H9 (cell line): ENCODE measurements around the gene GJB6. TPM values are rescaled to one million over a fixed set of nuclear protein-coding genes. Genes with fewer than 3 reads are reported as not detected.

Experiments used
- DNase-seq: peaks from one replicate; pipeline ENCODE4 v3.0.0-alpha.2; 2017
- H2AFZ ChIP-seq: one replicate; pipeline ENCODE4 v1.6.1; 2013; ENCODE audit warnings: mild to moderate bottlenecking, low read length, control low read depth, moderate library complexity
- H2AK5ac ChIP-seq: 2 replicates; pipeline ENCODE4 v1.6.1; 2013; ENCODE audit warnings: low read length, control low read depth, mixed read lengths; ENCODE audit not compliant: insufficient read length
- H2BK120ac ChIP-seq: one replicate; pipeline ENCODE4 v1.6.1; 2013; ENCODE audit warnings: low read depth, mild to moderate bottlenecking, low read length, control low read depth, inconsistent platforms; ENCODE audit not compliant: poor library complexity, severe bottlenecking
- H2BK12ac ChIP-seq: 2 replicates; pipeline ENCODE4 v1.6.1; 2013; ENCODE audit warnings: low read length, control low read depth, mixed read lengths, low read depth; ENCODE audit not compliant: insufficient read length
- H2BK15ac ChIP-seq: 2 replicates; pipeline ENCODE4 v1.6.1; 2013; ENCODE audit warnings: low read depth, low read length, control low read depth
- H2BK20ac ChIP-seq: one replicate; pipeline ENCODE4 v1.6.1; 2013; ENCODE audit warnings: low read depth, mild to moderate bottlenecking, low read length, control low read depth, inconsistent platforms; ENCODE audit not compliant: poor library complexity, severe bottlenecking
- H2BK5ac ChIP-seq: 2 replicates; pipeline ENCODE4 v1.6.1; 2013; ENCODE audit warnings: low read length, control low read depth, mixed read lengths; ENCODE audit not compliant: insufficient read length
- H3K14ac ChIP-seq: 2 replicates; pipeline ENCODE4 v1.6.1; 2013; ENCODE audit warnings: low read length, control low read depth; ENCODE audit not compliant: insufficient read depth
- H3K18ac ChIP-seq: 2 replicates; pipeline ENCODE4 v1.6.1; 2013; ENCODE audit warnings: low read depth, mild to moderate bottlenecking, mixed read lengths, low read length, control low read depth; ENCODE audit not compliant: insufficient read length
- H3K23ac ChIP-seq: 2 replicates; pipeline ENCODE4 v1.6.1; 2013; ENCODE audit warnings: low read length, control low read depth, mixed read lengths, low read depth; ENCODE audit not compliant: insufficient read length
- H3K23me2 ChIP-seq: 2 replicates; pipeline ENCODE4 v1.6.1; 2013; ENCODE audit warnings: low read depth, mild to moderate bottlenecking, mixed read lengths, low read length, control low read depth; ENCODE audit not compliant: insufficient read length, poor library complexity, severe bottlenecking
- H3K27ac ChIP-seq: 2 replicates; pipeline ENCODE4 v1.5.1; 2013; ENCODE audit warnings: low read length, control low read depth, mixed read lengths, low read depth; ENCODE audit not compliant: insufficient read length
- H3K27me3 ChIP-seq: 2 replicates; pipeline ENCODE4 v1.6.1; 2013; ENCODE audit warnings: low read length, control low read depth, inconsistent platforms; ENCODE audit not compliant: insufficient read depth
- H3K4ac ChIP-seq: 2 replicates; pipeline ENCODE4 v1.6.1; 2013; ENCODE audit warnings: low read depth, mild to moderate bottlenecking, control low read depth, inconsistent platforms, low read length, moderate library complexity
- H3K4me1 ChIP-seq: 2 replicates; pipeline ENCODE4 v1.6.1; 2013; ENCODE audit warnings: low read length, control low read depth, inconsistent platforms; ENCODE audit not compliant: insufficient read depth
- H3K4me2 ChIP-seq: 2 replicates; pipeline ENCODE4 v1.6.1; 2013; ENCODE audit warnings: low read length, control low read depth, mixed read lengths; ENCODE audit not compliant: insufficient read length, insufficient read depth
- H3K56ac ChIP-seq: 2 replicates; pipeline ENCODE4 v1.6.1; 2013; ENCODE audit warnings: low read depth, mild to moderate bottlenecking, mixed read lengths, low read length, control low read depth; ENCODE audit not compliant: insufficient read length
- H3K79me1 ChIP-seq: 2 replicates; pipeline ENCODE4 v1.6.1; 2013; ENCODE audit warnings: low read depth, mild to moderate bottlenecking, moderate library complexity, low read length, control low read depth, inconsistent platforms; ENCODE audit not compliant: insufficient read depth, poor library complexity, severe bottlenecking
- H3K79me2 ChIP-seq: 2 replicates; pipeline ENCODE4 v1.6.1; 2013; ENCODE audit warnings: low read length, control low read depth, inconsistent platforms; ENCODE audit not compliant: insufficient read depth
- H3K9ac ChIP-seq: 2 replicates; pipeline ENCODE4 v1.6.1; 2013; ENCODE audit warnings: low read length, control low read depth, mixed read lengths; ENCODE audit not compliant: insufficient read length; ENCODE audit errors: extremely low read depth
- H3K9me3 ChIP-seq: one replicate; pipeline ENCODE4 v1.6.1; 2013; ENCODE audit warnings: low read depth, low read length, inconsistent platforms; ENCODE audit not compliant: control insufficient read depth
- H3T11ph ChIP-seq: one replicate; pipeline ENCODE4 v1.6.1; 2013; ENCODE audit warnings: mild to moderate bottlenecking, low read length, control low read depth, inconsistent platforms
- H4K20me1 ChIP-seq: one replicate; pipeline ENCODE4 v1.6.1; 2013; ENCODE audit not compliant: control insufficient read depth, insufficient read length, insufficient read depth
- H4K5ac ChIP-seq: 2 replicates; pipeline ENCODE4 v1.6.1; 2013; ENCODE audit warnings: low read depth, mild to moderate bottlenecking, mixed read lengths, low read length, control low read depth; ENCODE audit not compliant: insufficient read length
- H4K8ac ChIP-seq: replicated peaks from 2 replicates; pipeline ENCODE4 v1.6.1; 2013; ENCODE audit warnings: low read length, control low read depth, mixed read lengths, low read depth; ENCODE audit not compliant: insufficient read length
- H4K91ac ChIP-seq: 2 replicates; pipeline ENCODE4 v1.6.1; 2013; ENCODE audit warnings: low read depth, mild to moderate bottlenecking, moderate library complexity, mixed read lengths, low read length, control low read depth; ENCODE audit not compliant: insufficient read length
- H3K27ac Mint-ChIP-seq, 3 experiments: 2 replicates in 2 of 3; 3 replicates in 1 of 3; pipeline ENCODE4 v1.8.0; 2020 to 2021; ENCODE audit warnings: mixed read lengths in 3 of 3, mild to moderate bottlenecking in 1 of 3, moderate library complexity in 1 of 3
- H3K27me3 Mint-ChIP-seq: 2 replicates; pipeline ENCODE4 v1.8.0; 2021; ENCODE audit warnings: low read depth, mild to moderate bottlenecking, moderate library complexity, mixed read lengths
- H3K36me3 Mint-ChIP-seq, 3 experiments: 2 replicates in 2 of 3; 3 replicates in 1 of 3; pipeline ENCODE4 v1.8.0; 2020 to 2021; ENCODE audit warnings: low read depth in 3 of 3, mixed read lengths in 3 of 3; ENCODE audit not compliant: insufficient read depth in 1 of 3
- H3K4me1 Mint-ChIP-seq, 2 experiments: 2 replicates each; pipeline ENCODE4 v1.8.0; 2020; ENCODE audit warnings: mixed read lengths in 2 of 2
- H3K4me3 Mint-ChIP-seq, 2 experiments: 2 replicates in 1 of 2; 3 replicates in 1 of 2; pipeline ENCODE4 v1.8.0; 2020 to 2021; ENCODE audit warnings: mild to moderate bottlenecking in 2 of 2, mixed read lengths in 2 of 2, moderate library complexity in 1 of 2
- H3K9me3 Mint-ChIP-seq, 2 experiments: 2 replicates in 1 of 2; 3 replicates in 1 of 2; pipeline ENCODE4 v1.8.0; 2020; ENCODE audit warnings: mild to moderate bottlenecking in 2 of 2, mixed read lengths in 2 of 2, moderate library complexity in 1 of 2
- CTCF ChIP-seq: fragments of 200-600 bp; sonication (generic); conservative IDR thresholded peaks from 3 replicates; pipeline ENCODE4 v1.8.0; 2021; ENCODE audit warnings: antibody characterized with exemption, mild to moderate bottlenecking
- WGBS: extraction: QIAGEN DNeasy Blood & Tissue Kit; methylation state at CpG from one replicate; pipeline ENCODE4 v1.1.7; 2013; ENCODE audit warnings: missing lambda C conversion rate, low lambda C conversion rate, mixed read lengths; ENCODE audit not compliant: insufficient read length; ENCODE audit errors: extremely low coverage; 5-methylcytosine and 5-hydroxymethylcytosine counted together
- total RNA-seq: library from RNA; stranded (reverse); gene quantifications from 2 replicates; pipeline ENCODE4 v1.2.1, GENCODE V29; 2021

The GJB6 gene
- total RNA-seq, 1 experiment from 2014 or later = not detected

GRCh38 chr13:20198781-20199180 lies 33.3 kb downstream of the GJB6 start:
- H3K79me1 ChIP-seq = no peaks in the 10 kb centered on the region
- H3K27ac ChIP-seq = no peak overlapping the region
- no peak overlapping the region for H3K27ac Mint-ChIP-seq
- no peak overlapping the region for H2AFZ ChIP-seq
- H3K14ac ChIP-seq = no peak overlapping the region
- H3K9ac ChIP-seq = no peak overlapping the region
- H2BK120ac ChIP-seq = no peak overlapping the region
- no peak overlapping the region for H3K56ac ChIP-seq
- H3K36me3 Mint-ChIP-seq = peaks cover 1 to 5% (median 3%) of the 10 kb centered on the region in 3 experiments; a peak in 3 of 7 replicates
- no peaks in the 10 kb centered on the region for H3K9me3 ChIP-seq
- H3K27me3 Mint-ChIP-seq = peaks cover 42% of the 10 kb centered on the region
- peaks cover 17% of the 10 kb centered on the region for H3K27me3 ChIP-seq
- H4K20me1 ChIP-seq = no peaks in the 10 kb centered on the region
- no peak overlapping the region for H4K91ac ChIP-seq
- H2BK15ac ChIP-seq = no peak overlapping the region
- H3K18ac ChIP-seq = no peak overlapping the region
- no CpG with 5 or more reads among the region's 1 CpG for whole genome bisulfite sequencing
- H3K79me2 ChIP-seq = no peaks in the 10 kb centered on the region
- no peak overlapping the region for H3K4ac ChIP-seq
- H3K9me3 Mint-ChIP-seq = peaks cover 3 to 19% of the 10 kb centered on the region in 2 experiments
- no peak for TF ChIP-seq CTCF
- DNase-seq = no peak
- peaks cover 5 to 12% of the 10 kb centered on the region in 2 experiments for H3K4me1 Mint-ChIP-seq
- no peak overlapping the region for H3K4me2 ChIP-seq
- H3K23ac ChIP-seq = no peak overlapping the region
- no peak overlapping the region for H3T11ph ChIP-seq
- no peak overlapping the region for H4K5ac ChIP-seq
- no peak overlapping the region for H4K8ac ChIP-seq
- no peak overlapping the region for H2AK5ac ChIP-seq
- no peaks in the 10 kb centered on the region for H3K4me1 ChIP-seq
- H3K4me3 Mint-ChIP-seq = no peak overlapping the region
- H2BK5ac ChIP-seq = no peak overlapping the region
- peaks cover under 1% of the 10 kb centered on the region for H3K23me2 ChIP-seq
- H2BK12ac ChIP-seq = no peak overlapping the region
- no peak overlapping the region for H2BK20ac ChIP-seq
